ENCODE data around the gene ERCC6L.

The ERCC6L gene

DNA sequence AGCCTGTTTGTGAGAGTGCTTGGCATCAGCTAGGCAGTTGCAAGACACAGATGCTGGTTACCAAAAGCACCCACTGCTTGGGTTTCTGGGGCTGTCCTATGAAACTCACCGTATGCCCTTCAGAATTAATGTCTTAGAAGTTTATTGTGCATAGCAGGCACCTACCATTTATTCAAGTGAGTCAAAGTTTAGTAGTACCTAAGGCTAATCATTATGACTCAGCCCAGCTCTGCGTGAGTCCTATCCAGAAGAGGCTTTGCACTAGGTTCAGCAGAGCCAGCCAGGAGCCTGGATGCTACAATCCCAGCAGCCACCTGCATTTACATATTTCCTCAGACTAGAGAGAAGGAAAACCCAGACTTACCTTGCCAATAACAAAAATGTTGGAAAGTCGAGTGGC lies 34.0 kb upstream of the ERCC6L start:
- Histone ChIP-seq H3K27ac (ENCODE audit: low read length) (no peak overlapping the region), H3K27me3 (replicated peaks; ENCODE audit: insufficient read depth, low read length) (no peaks in the 10 kb centered on the region), H3K36me3 (replicated peaks; ENCODE audit: insufficient read depth, low read length) (peaks cover 26% of the 10 kb centered on the region), H3F3A (ENCODE audit: insufficient read depth, low read length) (peaks cover 64% of the 10 kb centered on the region), H2AFZ (ENCODE audit: low read length) (no peak overlapping the region), H4K20me1 (ENCODE audit: insufficient read depth, low read length) (peaks cover 33% of the 10 kb centered on the region), H3K79me2 (ENCODE audit: low read length) (peaks cover 53% of the 10 kb centered on the region), H3K9me2 (replicated peaks; ENCODE audit: insufficient read depth, low read length) (no peaks in the 10 kb centered on the region), H3K9me3 (replicated peaks; ENCODE audit: insufficient read depth, low read length) (no peaks in the 10 kb centered on the region), H3K4me1 (ENCODE audit: low read length) (0 out of 2 replicates have a peak, but pooled peaks cover 4% of the 10 kb centered on the region), H3K4me3 (ENCODE audit: low read length) (no peak overlapping the region), H3K9ac (ENCODE audit: low read length) (no peak overlapping the region), H3K4me2 (ENCODE audit: low read depth, low read length) (no peak overlapping the region)
- TF ChIP-seq EZH2 (optimal IDR thresholded peaks at IDR 0.05; ENCODE audit: low read depth, low read length) (no peak), EZH2phosphoT487 (IDR thresholded peaks at IDR 0.05; ENCODE audit: low read length) (no peak)
- TF ChIP-seq, protein P1, sequence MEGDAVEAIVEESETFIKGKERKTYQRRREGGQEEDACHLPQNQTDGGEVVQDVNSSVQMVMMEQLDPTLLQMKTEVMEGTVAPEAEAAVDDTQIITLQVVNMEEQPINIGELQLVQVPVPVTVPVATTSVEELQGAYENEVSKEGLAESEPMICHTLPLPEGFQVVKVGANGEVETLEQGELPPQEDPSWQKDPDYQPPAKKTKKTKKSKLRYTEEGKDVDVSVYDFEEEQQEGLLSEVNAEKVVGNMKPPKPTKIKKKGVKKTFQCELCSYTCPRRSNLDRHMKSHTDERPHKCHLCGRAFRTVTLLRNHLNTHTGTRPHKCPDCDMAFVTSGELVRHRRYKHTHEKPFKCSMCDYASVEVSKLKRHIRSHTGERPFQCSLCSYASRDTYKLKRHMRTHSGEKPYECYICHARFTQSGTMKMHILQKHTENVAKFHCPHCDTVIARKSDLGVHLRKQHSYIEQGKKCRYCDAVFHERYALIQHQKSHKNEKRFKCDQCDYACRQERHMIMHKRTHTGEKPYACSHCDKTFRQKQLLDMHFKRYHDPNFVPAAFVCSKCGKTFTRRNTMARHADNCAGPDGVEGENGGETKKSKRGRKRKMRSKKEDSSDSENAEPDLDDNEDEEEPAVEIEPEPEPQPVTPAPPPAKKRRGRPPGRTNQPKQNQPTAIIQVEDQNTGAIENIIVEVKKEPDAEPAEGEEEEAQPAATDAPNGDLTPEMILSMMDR (IDR thresholded peaks at IDR 0.05; ENCODE audit: low read length) = no peak
- DNase-seq = no peak

DNA sequence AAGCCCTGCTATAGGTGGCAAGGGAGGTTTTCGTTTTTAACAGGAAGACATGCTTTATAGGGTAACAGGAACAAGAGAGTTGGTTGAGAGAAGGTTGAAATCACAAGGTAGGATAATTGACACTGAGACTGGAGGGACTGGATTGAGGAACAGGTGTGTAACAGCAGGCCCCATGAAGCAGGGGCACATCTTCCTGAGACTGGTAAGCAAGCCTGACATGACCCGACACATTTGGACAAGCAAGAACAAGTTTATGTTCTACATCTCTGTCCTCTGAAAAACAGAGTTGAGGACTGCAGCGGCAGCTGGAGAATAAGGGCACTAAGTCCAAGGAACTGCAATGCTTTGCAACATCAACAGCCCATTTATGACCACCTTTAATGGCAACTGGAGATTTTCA lies 33.0 kb upstream of the ERCC6L start:
- H3K9me2 ChIP-seq (replicated peaks; ENCODE audit: insufficient read depth, low read length) = no peaks in the 10 kb centered on the region
- H2AFZ ChIP-seq (ENCODE audit: low read length) = no peak overlapping the region
- H3K79me2 ChIP-seq (ENCODE audit: low read length) = peaks cover 51% of the 10 kb centered on the region
- DNase-seq = no peak
- H3K9ac ChIP-seq (ENCODE audit: low read length) = no peak overlapping the region
- H3K4me2 ChIP-seq (ENCODE audit: low read depth, low read length) = no peak overlapping the region
- H4K20me1 ChIP-seq (ENCODE audit: insufficient read depth, low read length) = peaks cover 33% of the 10 kb centered on the region
- H3K9me3 ChIP-seq (replicated peaks; ENCODE audit: insufficient read depth, low read length) = no peaks in the 10 kb centered on the region
- H3K27me3 ChIP-seq (replicated peaks; ENCODE audit: insufficient read depth, low read length) = no peaks in the 10 kb centered on the region
- H3K4me3 ChIP-seq (ENCODE audit: low read length) = no peak overlapping the region
- H3K4me1 ChIP-seq (ENCODE audit: low read length) = 0 out of 2 replicates have a peak, but pooled peaks cover 4% of the 10 kb centered on the region
- no peak overlapping the region for H3K27ac ChIP-seq (ENCODE audit: low read length)
- H3K36me3 ChIP-seq (replicated peaks; ENCODE audit: insufficient read depth, low read length) = peaks cover 26% of the 10 kb centered on the region
- no peak for TF ChIP-seq EZH2phosphoT487 (IDR thresholded peaks at IDR 0.05; ENCODE audit: low read length)
- no peak for TF ChIP-seq EZH2 (optimal IDR thresholded peaks at IDR 0.05; ENCODE audit: low read depth, low read length)
- TF ChIP-seq, protein P1 (IDR thresholded peaks at IDR 0.05; ENCODE audit: low read length) = no peak
- H3F3A ChIP-seq (ENCODE audit: insufficient read depth, low read length) = peaks cover 63% of the 10 kb centered on the region

DNA sequence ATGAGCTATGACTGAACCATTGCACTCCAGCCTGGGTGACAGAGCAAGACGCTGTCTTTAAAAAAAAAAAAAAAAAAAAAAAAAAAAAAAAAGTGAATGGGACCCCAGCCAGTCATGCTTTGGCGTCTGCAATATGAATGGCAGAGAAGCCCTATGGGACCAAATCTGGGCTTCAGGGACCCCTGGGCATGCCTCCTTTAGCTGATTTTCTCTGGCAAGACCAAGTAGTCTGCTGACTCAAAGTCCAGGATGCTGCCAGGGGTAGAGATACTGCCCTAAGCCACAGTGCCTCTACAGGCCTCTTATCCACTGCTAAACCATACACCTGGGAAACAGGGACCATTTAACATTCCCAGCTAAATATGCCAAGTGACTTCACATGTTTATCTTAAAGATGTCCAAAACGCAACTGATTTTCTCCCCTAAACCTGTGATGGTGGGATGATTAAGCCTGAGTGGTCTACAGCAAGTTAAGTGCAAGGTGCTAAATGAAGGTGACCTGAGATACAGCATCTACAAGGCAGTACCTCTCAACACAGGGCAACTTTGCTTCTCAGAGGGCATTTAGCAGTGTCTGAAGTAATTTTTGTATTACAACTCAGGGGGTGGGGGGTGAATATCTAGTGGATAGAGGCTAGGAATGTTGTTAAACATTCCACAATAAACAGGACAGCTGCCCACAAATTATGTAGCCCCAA lies 32.4 kb upstream of the ERCC6L start:
- no peak overlapping the region for H2AFZ ChIP-seq (ENCODE audit: low read length)
- H3F3A ChIP-seq (ENCODE audit: insufficient read depth, low read length) = peaks cover 57% of the 10 kb centered on the region
- H3K9ac ChIP-seq (ENCODE audit: low read length) = no peak overlapping the region
- H3K27ac ChIP-seq (ENCODE audit: low read length) = no peak overlapping the region
- DNase-seq = no peak
- H3K79me2 ChIP-seq (ENCODE audit: low read length) = peaks cover 45% of the 10 kb centered on the region
- TF ChIP-seq, protein P1 (IDR thresholded peaks at IDR 0.05; ENCODE audit: low read length) = no peak
- no peak for TF ChIP-seq EZH2phosphoT487 (IDR thresholded peaks at IDR 0.05; ENCODE audit: low read length)
- TF ChIP-seq EZH2 (optimal IDR thresholded peaks at IDR 0.05; ENCODE audit: low read depth, low read length) = no peak
- H3K4me2 ChIP-seq (ENCODE audit: low read depth, low read length) = no peak overlapping the region
- 0 out of 2 replicates have a peak, but pooled peaks cover 4% of the 10 kb centered on the region for H3K4me1 ChIP-seq (ENCODE audit: low read length)
- no peak overlapping the region for H3K4me3 ChIP-seq (ENCODE audit: low read length)
- peaks cover 26% of the 10 kb centered on the region for H3K36me3 ChIP-seq (replicated peaks; ENCODE audit: insufficient read depth, low read length)
- H3K27me3 ChIP-seq (replicated peaks; ENCODE audit: insufficient read depth, low read length) = no peaks in the 10 kb centered on the region
- H3K9me3 ChIP-seq (replicated peaks; ENCODE audit: insufficient read depth, low read length) = no peaks in the 10 kb centered on the region
- H4K20me1 ChIP-seq (ENCODE audit: insufficient read depth, low read length) = peaks cover 33% of the 10 kb centered on the region
- no peaks in the 10 kb centered on the region for H3K9me2 ChIP-seq (replicated peaks; ENCODE audit: insufficient read depth, low read length)
